Measurements from ENCODE around the gene CRTC2.
"Not testable (repeated sequence)": the region's sequence is repeated elsewhere in the genome, so short reads cannot be mapped to it uniquely, and the experiment has no call there.

The CRTC2 gene

DNA sequence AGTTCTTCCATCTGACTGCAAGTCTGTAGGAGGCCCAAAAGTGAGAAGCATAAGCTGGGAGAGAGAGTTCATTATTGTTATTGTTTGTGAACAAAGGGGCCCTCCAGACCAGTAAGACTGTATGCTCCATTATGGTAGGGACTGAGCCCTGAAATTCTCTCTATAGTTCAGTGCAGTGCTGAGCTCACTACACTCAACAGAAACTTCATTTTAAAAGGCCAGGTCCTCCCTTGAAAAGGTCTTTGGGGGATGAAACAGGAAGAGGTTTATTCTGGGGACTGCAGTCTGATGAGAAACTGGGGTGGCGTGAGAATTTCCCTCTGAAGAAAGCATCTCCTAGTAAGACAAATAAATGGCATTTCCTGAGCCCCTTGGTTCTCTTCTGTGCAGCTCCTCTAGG lies 30.2 kb downstream of the CRTC2 start:
- no peak for DNase-seq

DNA sequence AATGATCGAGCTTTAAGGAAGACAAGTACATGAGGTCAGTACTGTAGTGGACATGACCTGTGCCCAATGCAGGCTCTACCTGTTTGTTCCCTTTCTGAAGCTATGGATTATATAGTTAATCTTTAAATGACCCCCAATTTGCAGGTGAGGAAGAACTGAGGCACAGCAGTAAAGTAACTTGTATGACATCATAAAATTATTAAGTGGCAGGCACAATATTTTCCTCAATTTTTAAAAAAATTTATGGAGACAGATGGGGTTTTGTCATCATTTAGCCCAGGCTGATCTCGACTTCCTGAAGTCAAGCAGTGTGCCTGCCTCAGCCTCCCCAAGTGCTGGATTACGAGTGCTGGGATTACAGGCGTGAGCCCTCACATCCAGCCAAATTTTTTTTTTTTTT lies 32.0 kb downstream of the CRTC2 start:
- DNase-seq, result no peak

DNA sequence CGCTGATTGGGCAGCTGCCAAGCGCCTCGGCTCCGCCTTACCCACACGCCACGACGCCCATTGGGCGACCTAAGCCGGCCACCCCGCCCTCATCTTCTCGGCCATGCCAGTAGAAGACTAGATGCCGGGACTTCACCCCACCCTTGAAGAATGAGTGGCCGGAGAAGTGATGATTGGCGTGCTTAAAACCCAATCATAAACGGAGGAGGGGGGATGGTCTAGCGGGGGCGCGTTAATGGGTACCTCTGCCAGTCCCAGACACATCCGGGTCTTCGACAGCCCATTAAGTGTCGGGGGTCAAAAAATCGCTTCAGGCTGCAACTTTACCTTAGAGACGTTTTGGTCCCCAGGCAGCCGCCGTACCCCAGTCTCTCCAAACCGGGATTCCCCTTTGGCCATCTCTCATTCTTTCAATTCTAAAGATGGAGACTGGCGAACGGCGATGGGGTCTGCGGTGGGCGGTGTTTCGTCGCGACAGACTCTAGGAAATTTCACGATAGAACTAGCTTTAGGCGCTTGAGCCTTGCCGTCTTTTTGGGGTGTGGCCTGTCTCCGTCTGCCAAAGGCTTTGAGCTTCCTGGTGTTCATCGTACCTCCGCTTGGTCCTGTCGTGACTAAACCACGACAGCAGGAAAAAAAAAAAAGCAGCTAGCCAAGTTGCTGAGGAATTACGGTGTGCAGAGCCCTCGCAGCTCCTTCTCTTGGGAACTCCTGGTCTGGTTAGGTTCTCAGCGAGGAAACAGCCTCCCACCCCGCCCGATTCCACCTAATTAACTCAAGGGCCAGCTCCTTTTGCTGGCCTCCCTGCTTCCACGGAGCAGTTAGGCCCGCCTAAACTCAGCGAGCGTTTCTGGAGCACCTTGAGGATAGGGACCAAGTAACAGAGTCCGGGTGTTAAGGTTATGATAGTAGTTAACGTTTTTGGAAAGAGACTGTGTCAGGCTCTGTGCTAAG lies 35.2 kb downstream of the CRTC2 start, which contains the start of gene GATAD2B:
Gene GATAD2B (minus strand): TSS at position 1 of the 954 bp plus-strand sequence. CDS start 94,625 bp downstream, outside the sequence.
- peak; percentile 95 for DNase-seq

DNA sequence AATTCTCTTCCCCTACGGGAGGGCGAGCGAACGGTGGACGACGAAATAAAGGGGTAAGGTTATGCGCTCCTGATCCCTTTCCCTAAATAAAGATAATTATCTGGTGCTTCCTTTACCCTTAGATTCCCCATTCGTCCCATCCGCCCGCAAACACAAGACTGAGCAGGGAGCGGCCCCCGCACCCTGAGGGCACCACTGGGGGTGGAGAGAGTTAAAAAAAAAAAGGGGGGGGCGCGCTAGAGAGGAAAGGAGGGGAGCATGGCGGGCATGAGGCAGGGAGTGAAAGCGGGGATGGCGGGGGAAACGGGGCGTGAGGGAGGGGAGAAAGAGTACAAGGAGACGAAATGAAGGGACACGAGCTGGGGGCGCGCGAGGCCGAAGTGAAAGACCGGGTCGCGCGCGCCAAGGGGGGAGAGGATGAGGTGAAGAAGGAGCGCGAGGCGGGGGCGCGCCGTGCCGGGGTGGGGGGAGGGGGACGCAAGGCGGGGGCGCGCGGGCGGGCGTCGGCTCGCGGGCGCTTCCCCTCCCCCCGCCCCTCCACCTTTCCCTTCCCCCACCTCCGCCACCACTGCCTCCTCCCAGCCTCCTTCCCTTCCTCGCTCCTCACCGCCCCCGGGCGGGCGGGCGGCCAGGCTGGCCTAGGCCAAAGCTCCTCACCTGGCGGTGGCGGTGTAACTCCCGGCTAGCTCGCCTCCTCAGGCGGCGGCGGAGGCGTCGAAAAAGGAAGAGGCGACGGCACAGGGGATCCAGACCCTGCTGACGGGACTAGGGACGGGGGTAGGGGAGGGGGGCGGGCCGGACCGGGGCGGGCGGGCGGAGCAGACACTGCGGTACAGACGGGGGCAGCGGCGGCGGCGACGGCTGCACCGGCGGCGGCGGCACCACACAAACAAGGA lies 36.1 kb downstream of the CRTC2 start:
- peak; percentile 44 for DNase-seq

DNA sequence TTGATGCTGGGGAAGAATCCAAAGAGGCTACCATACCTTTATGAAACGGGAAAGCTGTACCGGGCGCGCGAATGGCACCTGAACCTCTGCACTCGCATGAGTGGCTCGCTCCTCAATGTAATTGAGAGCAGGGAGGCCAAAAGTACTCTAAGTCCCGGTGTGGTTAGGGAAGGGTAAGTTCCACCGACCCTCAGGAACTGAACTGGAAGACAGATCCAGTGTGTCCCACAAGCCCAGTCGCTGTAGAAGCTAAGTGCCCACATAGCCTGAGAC lies 36.7 kb downstream of the CRTC2 start:
- DNase-seq, result no peak

DNA sequence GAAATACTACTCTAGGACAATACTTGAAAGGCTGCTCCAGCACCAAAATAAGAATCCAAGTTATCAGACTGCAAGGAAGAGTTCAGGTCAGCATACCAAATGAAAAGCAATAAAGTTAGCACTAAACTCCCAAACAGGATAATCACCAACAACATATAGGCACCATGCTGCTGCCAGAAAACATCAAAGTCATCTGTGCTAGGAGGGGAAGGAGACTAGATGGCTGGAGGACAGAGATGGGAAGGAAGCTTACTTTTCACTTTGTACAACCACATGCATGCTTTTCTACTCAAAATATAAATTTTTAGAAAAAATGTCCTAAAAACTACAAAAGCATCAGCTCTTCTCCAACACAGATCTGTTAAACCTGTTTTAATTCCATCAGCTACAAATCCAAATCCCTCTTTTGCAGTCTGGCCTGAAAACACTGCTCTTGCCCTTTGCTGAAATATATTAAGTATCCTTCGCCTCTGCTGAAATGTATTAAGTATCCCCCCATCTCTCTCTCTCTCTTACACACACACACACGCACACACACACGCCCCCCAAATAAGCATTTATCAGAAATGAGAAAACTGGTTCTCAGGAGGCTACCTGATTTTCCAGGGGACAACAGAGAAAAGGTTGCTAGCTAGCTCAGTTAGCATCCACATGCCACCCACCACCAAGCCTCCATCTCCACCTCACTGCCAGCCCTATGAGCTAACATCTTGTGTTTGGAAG lies 37.2 kb downstream of the CRTC2 start:
- no peak for DNase-seq

DNA sequence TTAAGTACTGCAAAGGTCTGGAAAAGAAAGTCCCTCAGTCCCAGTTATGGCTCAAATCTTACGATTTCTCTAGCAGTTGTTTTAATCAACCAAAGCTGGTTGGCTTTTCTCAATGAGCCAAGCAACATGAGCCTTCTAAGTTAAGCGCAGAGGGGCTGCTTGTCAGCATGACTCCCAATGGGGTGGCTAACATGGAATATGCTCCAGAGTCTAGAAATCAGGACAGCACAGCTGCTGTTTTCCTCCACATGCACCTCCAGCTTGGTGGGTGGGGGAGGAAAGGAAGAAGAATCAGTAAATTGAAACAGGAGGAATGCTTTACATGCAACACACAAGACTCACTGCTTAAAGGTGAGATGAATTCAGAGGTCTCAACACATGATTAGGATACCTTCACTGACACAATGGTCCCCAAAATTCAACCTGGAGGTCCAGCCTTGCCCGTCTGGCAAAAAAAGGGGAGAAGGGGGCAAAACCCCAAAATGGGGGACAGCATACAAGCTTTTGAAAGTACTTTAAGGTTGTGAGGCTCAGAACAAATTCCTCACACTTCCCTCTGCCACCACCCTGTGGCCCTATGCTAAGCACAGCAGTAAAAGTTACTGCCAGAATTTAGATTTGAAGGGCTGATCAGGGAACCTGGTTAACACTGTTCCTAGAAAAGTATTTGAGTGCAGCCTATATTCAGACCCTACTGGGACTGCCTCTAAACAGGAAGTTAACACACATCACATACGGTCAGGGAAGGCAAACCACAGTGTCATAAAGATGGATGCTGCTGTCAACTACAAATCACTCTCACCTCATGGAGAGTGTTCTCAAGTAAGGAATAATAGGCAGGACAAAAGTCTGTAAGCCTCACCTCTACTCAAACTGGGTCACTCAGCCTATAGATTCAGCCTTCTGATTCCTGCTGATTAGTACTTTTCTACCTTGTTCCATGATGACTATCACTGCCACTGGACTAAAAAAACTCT lies 38.2 kb downstream of the CRTC2 start:
- DNase-seq, result no peak

DNA sequence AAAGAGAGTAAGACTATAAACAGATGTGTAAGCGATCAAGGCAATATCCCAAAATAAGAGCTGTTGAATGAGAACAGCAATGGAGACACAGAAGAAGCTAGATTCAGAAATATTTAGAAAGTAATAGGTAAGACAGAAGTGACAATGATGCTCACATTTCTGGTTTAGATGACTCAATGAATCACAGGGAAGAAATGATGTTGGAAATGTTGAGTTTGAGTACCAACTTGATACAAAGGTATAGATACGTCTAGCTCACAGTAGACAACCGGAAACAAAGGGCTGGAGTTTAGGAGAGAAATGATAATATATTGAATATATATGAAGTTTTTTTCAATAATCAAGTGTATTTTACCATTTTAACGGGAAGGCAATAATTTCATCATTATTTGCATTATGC lies 42.1 kb downstream of the CRTC2 start:
- DNase-seq, result no peak

DNA sequence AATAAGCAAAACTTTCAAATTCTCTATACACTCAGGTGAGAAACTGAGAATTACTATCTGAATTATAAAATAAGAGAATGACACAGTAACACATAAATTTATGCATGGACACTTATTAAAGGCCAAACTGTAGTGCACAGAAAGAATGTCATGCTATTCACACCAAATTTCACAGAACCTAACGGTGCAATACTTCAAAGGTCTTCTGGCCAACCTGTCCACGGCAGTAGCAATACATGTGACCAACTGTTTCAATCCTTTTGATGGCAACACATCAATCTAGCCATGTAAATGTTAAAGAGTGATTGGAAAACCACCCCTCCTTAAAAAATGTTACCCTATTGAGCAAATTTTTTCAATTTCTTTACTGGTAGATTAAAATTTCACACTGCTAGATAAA lies 46.1 kb downstream of the CRTC2 start:
- DNase-seq, result no peak

DNA sequence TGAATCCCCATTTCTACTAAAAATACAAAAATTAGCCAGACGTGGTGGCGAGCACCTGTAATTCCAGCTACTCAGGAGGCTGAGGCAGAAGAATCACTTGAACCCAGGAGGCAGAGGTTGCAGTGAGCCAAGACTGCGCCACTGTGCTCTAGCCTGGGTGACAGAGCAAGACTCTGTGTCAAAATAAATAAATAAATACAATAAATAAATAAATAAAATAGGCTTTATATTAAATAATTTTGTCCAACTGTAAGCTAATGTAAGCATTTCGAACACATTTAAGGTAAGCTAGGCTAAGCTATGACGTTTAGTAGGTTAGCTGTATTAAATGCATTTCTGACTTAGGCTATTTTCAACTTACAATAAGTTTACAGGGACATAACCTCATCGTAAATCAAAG lies 47.9 kb downstream of the CRTC2 start:
- DNase-seq, result not testable (repeated sequence)

DNA sequence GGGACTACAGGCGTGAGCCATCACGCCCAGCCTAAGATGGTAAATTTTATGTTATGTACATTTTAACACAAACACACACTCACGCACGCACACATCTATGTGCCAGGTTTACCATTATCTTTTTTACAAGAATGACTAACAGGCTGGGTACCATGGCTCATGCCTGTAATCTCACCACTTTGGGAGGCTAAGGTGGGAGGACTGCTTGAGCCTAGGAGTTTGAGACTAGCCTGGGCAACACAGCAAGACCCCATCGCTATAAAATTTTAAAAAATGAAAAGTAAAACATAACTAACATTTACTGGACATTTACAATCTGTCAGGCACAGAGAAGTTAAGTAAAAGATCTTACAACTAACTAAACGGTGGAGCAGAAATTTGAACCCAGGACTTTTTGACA lies 50.3 kb downstream of the CRTC2 start:
- DNase-seq, result no peak

DNA sequence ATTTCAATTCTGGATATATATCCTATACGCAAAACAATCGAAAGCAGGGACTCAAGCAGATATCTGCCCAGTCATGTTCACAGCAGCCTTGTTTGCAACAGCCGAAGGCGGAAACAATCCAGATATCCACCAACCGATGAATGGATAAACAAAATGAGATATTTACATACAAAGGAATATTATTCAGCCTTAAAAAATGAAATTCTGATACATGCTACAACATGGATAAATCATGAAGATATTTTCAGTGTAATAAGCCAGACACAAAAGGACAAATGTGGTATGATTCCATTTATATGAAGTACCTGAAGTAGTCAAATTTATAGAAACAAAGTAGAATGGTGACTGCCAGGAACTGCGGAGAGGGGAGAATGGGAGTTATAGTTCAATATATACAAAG lies 51.3 kb downstream of the CRTC2 start:
- no peak for DNase-seq

DNA sequence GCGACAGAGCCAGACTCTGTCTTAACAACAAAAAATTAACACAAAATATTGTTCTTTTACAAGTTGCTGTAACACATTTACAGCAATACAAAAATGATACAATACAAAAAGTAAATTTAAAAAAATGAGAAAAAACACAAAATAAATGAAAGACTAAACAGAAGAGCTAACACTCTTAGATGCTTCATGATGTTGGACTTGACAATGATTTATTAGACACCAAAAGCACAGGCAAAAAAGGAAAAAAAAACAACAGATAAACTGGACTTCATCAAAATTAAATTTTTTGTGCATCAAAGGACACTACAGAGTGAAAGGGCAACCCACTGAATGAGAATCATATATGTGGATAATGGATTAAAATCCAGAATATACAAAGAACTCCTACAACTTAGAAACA lies 52.0 kb downstream of the CRTC2 start:
- no peak for DNase-seq

DNA sequence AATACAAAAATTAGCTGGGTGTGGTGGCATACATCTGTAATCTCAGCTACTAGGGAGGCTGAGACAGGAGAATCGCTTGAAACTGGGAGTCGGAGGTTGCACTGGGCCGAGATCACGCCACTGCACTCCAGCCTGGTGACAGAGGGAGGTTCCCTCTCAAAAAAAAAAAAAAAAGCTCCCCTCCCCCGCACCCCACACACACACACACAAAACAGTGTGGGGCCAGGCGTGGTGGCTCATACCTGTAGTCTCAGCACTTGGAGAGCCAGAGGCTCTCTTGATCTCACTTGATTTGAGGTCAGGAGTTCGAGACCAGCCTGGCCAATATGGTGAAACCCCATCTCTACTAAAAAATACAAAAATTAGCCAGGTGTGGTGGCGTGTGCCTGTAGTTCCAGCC lies 52.5 kb downstream of the CRTC2 start:
- not testable (repeated sequence) for DNase-seq

DNA sequence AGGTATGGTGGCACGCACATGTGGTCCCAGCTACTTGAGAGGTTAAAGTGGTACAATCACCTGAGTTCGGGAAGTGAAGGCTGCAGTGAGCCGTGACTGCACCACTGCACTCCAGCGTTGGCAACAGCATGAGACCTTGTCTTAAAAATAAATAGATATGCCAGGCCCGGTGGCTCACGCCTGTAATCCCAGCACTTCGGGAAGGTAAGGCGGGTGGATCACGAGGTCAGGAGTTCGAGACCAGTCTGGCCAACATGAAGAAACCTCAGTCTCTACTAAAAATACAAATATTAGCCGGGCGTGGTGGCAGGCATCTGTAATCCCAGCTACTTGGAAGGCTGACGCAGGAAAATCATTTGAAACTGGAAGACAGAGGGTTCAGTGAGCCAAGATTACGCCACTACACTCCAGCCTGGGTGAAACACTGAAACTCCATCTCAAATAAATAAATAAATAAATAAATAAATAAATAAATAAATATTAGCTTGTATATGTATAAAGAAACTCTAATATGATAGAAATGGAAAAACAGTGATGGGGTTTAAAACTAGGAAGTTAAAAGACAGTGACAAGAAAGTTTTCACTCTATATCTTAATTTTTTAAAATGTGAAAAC lies 54.5 kb downstream of the CRTC2 start:
- no peak for DNase-seq

DNA sequence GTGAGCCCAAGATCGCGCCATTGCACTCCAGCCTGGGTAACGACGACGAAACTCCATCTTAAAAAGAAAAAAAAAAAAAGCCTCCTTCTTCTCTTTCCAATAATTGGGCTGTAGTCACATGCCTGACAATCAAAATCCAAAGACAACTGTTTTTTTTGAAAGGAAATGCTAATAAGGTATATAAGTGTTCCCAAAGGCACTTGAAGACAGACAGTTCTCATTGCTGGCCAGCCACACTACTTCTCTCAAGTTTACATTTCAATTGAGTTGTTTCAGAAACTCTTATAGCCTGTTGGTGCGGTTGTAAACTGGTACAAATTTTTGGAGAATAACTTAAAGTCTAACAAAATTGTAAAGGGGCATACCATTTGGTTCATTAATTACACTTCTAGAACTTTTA lies 58.9 kb downstream of the CRTC2 start:
- DNase-seq, result no peak
